Upper lobe of left lung (tissue), 4 donors: ENCODE measurements around the gene ZNF367.

Source experiments
- POLR2AphosphoS5 ChIP-seq, 2 donors: sonication (generic); formaldehyde crosslinking; IDR thresholded peaks; one replicate each; pipeline ENCODE4 v1.5.1; 2017; ENCODE audit warnings: antibody characterized with exemption in 2 of 2
- TF ChIP-seq, protein P1 (sequence below), 6 experiments: fragments of 450-650 bp in 4 of 6; fragments of 200-600 bp in 2 of 6; sonication (generic) in 2 of 6; IDR thresholded peaks; one replicate each; pipeline ENCODE4 v1.5.1; 2016 to 2019; ENCODE audit warnings: antibody characterized with exemption in 6 of 6

GRCh38 chr9:96379461-96379860, 38.7 kb downstream of the ZNF367 start:
- TF ChIP-seq, protein P1, sequence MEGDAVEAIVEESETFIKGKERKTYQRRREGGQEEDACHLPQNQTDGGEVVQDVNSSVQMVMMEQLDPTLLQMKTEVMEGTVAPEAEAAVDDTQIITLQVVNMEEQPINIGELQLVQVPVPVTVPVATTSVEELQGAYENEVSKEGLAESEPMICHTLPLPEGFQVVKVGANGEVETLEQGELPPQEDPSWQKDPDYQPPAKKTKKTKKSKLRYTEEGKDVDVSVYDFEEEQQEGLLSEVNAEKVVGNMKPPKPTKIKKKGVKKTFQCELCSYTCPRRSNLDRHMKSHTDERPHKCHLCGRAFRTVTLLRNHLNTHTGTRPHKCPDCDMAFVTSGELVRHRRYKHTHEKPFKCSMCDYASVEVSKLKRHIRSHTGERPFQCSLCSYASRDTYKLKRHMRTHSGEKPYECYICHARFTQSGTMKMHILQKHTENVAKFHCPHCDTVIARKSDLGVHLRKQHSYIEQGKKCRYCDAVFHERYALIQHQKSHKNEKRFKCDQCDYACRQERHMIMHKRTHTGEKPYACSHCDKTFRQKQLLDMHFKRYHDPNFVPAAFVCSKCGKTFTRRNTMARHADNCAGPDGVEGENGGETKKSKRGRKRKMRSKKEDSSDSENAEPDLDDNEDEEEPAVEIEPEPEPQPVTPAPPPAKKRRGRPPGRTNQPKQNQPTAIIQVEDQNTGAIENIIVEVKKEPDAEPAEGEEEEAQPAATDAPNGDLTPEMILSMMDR (IDR thresholded peaks at IDR 0.05): no peak
- TF ChIP-seq POLR2AphosphoS5 (IDR thresholded peaks at IDR 0.05): no peak
